ENCODE results near the gene PCNP. TPM values are rescaled to one million over a fixed set of nuclear protein-coding genes. Genes with fewer than 3 reads are reported as not detected.
A peak's percentile ranks its signal among the peaks of the same experiment; 100 is the strongest.

The PCNP gene, protein sequence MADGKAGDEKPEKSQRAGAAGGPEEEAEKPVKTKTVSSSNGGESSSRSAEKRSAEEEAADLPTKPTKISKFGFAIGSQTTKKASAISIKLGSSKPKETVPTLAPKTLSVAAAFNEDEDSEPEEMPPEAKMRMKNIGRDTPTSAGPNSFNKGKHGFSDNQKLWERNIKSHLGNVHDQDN
- total RNA-seq: 100 to 1,000 TPM; 126 to 152 (median 148) TPM
- polyA plus RNA-seq: 81.4 TPM
- long read RNA-seq, donor 1, transcript PCNP-207 (5 exons, 786 nt): minor isoform, 6 of 345 reads
- long read RNA-seq, donor 1, transcript PCNP-202 (5 exons, 2,165 nt): minor isoform, 105 of 345 reads
- long read RNA-seq, donor 1, transcript PCNP-204 (4 exons, 2,028 nt): minor isoform, 25 of 345 reads
- long read RNA-seq, donor 1, transcript PCNP-201 (5 exons, 2,342 nt): major isoform, 175 of 345 reads
- long read RNA-seq, donor 1, partial matches to known transcripts: 6 of 345 reads
- long read RNA-seq, donor 1, other reads (novel, unspliced or antisense): 25 of 345 reads
- long read RNA-seq, donor 2, transcript PCNP-202 (5 exons, 2,165 nt): minor isoform, 19 of 106 reads
- long read RNA-seq, donor 2, transcript PCNP-204 (4 exons, 2,028 nt): minor isoform, 16 of 106 reads
- long read RNA-seq, donor 2, transcript PCNP-201 (5 exons, 2,342 nt): major isoform, 58 of 106 reads
- long read RNA-seq, donor 2, partial matches to known transcripts: 0 of 106 reads
- long read RNA-seq, donor 2, other reads (novel, unspliced or antisense): 11 of 106 reads
- long read RNA-seq, donor 3, transcript PCNP-204 (4 exons, 2,028 nt): minor isoform, 84 of 748 reads
- long read RNA-seq, donor 3, transcript PCNP-201 (5 exons, 2,342 nt): major isoform, 361 of 748 reads
- long read RNA-seq, donor 3, transcript PCNP-202 (5 exons, 2,165 nt): minor isoform, 194 of 748 reads
- long read RNA-seq, donor 3, transcript PCNP-207 (5 exons, 786 nt): minor isoform, 12 of 748 reads
- long read RNA-seq, donor 3, partial matches to known transcripts: 20 of 748 reads
- long read RNA-seq, donor 3, other reads (novel, unspliced or antisense): 67 of 748 reads
- long read RNA-seq, donor 4, transcript PCNP-207 (5 exons, 786 nt): minor isoform, 6 of 156 reads
- long read RNA-seq, donor 4, transcript PCNP-202 (5 exons, 2,165 nt): minor isoform, 39 of 156 reads
- long read RNA-seq, donor 4, transcript PCNP-201 (5 exons, 2,342 nt): major isoform, 74 of 156 reads
- long read RNA-seq, donor 4, transcript PCNP-204 (4 exons, 2,028 nt): minor isoform, 21 of 156 reads
- long read RNA-seq, donor 4, partial matches to known transcripts: 3 of 156 reads
- long read RNA-seq, donor 4, other reads (novel, unspliced or antisense): 12 of 156 reads

DNA sequence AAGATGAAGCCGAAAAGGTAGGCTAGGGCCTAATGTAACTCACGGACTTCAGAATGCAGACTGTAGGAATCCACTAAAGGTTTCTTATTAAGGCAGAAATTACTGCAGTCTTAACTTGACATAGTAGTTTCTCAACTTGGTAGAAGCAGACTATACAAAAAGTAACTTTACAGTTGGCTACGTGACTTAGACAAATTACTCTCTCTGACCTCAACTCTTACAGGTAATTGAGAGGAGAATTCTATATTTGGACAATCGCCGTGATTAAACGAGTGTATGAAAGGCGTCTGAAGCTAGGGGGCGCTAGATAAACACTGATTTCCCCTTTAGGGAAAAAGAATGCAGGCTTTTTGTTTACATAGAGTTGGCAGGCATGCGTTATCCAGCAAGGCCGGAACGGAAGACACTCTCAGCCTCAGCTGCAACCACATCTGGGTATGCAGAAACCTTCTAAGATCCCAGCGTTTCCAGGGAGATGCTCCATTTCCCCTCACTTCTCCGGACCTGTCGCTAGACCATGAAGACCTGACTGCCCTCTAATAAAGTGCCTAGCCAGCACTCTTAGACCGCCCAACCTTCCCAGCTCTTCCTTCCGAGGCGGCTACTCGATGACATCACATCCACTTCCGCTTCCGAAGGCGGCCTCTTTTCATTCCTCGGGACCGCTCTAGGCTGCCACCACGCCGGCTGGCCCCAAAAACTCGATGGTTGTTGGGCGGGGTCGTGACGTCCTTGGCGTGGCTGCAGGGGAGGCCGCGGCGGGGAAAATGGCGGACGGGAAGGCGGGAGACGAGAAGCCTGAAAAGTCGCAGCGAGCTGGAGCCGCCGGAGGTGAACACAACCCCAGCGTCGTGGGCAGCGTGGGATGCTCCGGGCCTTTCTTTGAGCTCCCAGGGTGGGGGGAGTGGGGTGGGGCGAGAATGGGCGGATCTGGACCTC is at the start of gene PCNP:
TSS of gene PCNP (plus strand) at position 732 of the 939 bp plus-strand sequence. CDS start at position 768, 36 bp downstream.
- WGBS: 2% methylated on average over 47 of the region's 47 CpGs
- H3K4me3 ChIP-seq (ENCODE audit: low read length): peak within 1 kb of the TSS; percentile 89
- no peaks in the 10 kb centered on the region for H3K9me3 ChIP-seq (ENCODE audit: control insufficient read depth, low read length)
- peak within 1 kb of the TSS; percentile 100 for H3K27ac ChIP-seq (ENCODE audit: low read length)
- H3K27me3 ChIP-seq (ENCODE audit: control insufficient read depth, insufficient read depth): no peaks in the 10 kb centered on the region
- DNase-seq (peak; percentile 99), ATAC-seq (peak; percentile 97 to 98)
- no peaks in the 10 kb centered on the region for H3K4me1 ChIP-seq (ENCODE audit: control insufficient read depth, insufficient read depth, low read length)
- intact Hi-C loops (cut with DNase I): loop anchor here in 2 of 4 donors (10.0 kb wide), 1 partner anchor 101 kb away; the partner anchor contains the start of gene ZBTB11 (in 2 of the 2)

DNA sequence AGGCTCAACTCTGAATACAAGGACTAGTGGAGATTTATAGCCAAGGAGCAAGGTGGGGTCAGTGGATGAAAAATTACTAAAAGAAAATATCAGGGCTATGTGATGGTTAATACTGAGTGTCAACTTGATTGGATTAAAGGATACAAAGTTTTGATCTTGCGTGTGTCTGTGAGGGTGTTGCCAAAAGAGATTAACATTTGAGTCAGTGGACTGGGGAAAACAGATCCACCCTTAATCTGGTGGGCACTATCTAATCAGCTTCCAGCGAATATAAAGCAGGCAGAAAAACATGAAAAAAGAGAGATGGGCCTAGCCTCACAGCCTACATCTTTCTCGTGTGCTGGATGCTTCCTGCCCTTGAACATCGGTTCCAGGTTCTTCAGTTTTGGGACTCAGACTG is 46.5 kb upstream of the PCNP start:
- Histone ChIP-seq H3K4me3 (ENCODE audit: low read length) (no peak overlapping the region), H3K27ac (ENCODE audit: low read length) (no peak overlapping the region), H3K27me3 (ENCODE audit: control insufficient read depth, insufficient read depth) (no peaks in the 10 kb centered on the region), H3K4me1 (ENCODE audit: control insufficient read depth, insufficient read depth, low read length) (no peaks in the 10 kb centered on the region), H3K9me3 (ENCODE audit: control insufficient read depth, low read length) (peaks cover 2% of the 10 kb centered on the region)
- intact Hi-C loops (cut with DNase I): no loop called here
- WGBS: 57% methylated on average over 4 of the region's 4 CpGs
- DNase-seq (no peak), ATAC-seq (no peak)

DNA sequence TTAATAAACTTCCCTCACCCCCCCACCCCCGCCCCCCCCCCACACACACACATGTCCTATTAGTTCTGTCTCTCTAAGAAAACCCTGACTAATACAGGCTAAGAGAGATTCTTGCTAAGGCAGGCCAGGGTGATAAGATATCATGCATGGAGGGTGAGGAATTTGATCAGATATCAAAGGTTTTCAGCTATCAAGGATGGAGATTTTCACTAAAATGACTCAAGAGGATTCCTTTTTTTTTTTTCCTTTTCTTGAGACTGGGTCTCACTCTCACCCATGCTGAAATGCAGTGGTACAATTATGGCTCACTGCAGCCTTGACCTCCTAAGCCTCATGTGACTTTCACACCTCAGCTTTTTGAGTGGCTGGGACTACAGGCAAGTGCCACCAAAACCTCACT is 46.1 kb upstream of the PCNP start:
- ATAC-seq (no peak), DNase-seq (no peak)
- peaks cover 2% of the 10 kb centered on the region for H3K9me3 ChIP-seq (ENCODE audit: control insufficient read depth, low read length)
- 23% methylated on average over 1 of the region's 1 CpG for WGBS
- H3K27me3 ChIP-seq (ENCODE audit: control insufficient read depth, insufficient read depth): no peaks in the 10 kb centered on the region
- H3K4me3 ChIP-seq (ENCODE audit: low read length): no peak overlapping the region
- intact Hi-C loops (cut with DNase I): no loop called here
- no peaks in the 10 kb centered on the region for H3K4me1 ChIP-seq (ENCODE audit: control insufficient read depth, insufficient read depth, low read length)
- H3K27ac ChIP-seq (ENCODE audit: low read length): no peak overlapping the region

DNA sequence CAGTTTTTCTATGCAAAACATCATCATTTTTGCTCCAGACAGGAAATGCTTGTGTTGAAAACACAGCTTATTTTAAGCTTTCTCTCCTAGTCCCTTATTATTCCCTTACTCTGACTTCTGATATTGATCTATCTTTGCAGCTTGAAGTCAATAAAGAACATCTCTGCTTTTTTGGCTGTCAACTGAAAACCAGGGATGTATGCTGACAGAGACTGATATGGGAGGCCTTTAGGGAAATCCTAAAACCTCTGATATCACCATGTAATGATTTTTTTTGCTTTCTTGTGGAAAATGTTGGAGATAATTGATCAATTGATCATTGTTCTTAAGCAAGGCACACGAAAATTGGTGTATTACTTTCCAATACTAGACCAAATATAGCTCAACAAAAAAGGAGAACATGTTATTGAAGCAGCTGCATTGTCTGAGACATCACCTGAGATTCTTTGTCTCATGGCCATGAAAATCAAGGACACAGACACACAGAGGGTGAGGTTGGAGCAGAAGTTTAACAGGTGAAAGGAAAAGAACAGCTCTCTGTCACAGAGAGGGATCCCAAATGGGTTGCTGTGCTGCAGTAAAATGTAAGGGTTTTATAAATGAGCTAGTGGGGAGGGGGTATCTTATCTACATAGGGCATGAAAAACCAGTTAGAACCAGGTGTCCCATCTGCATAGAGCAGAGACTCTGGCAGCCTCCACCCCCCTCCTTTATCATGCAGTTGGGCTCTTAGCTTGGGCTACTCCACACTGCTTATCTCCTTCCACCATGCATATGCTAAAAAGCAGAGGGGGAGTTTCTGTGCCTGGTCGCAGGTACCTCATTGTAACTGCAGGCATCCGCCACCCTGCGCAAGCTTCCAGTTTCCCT is 43.9 kb upstream of the PCNP start:
- ATAC-seq (no peak), DNase-seq (no peak)
- WGBS: 78% methylated on average over 4 of the region's 4 CpGs
- Histone ChIP-seq H3K4me3 (ENCODE audit: low read length) (no peak overlapping the region), H3K4me1 (ENCODE audit: control insufficient read depth, insufficient read depth, low read length) (no peaks in the 10 kb centered on the region), H3K27ac (ENCODE audit: low read length) (no peak overlapping the region), H3K27me3 (ENCODE audit: control insufficient read depth, insufficient read depth) (no peaks in the 10 kb centered on the region), H3K9me3 (ENCODE audit: control insufficient read depth, low read length) (peaks cover 2% of the 10 kb centered on the region)
- intact Hi-C loops (cut with DNase I): no loop called here

DNA sequence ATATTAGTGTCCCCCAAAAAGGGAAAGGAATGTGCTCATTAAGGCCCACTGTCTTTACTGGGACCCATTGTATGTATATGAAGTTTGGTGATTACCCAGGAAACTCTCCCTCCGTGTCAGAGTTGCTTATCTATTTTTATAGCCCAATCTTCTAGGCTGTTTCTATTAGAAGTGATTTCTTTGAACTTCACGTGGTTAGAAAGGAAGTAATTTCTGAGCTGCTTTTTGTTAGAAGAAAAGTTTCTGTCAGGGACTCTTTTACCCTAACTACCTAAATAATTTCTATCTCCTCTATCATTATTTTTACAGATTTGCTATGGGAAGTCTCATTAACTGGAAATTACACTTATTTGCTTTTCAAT is 43.3 kb upstream of the PCNP start:
- ATAC-seq (no peak), DNase-seq (no peak)
- H3K9me3 ChIP-seq (ENCODE audit: control insufficient read depth, low read length): peaks cover 2% of the 10 kb centered on the region
- no peaks in the 10 kb centered on the region for H3K4me1 ChIP-seq (ENCODE audit: control insufficient read depth, insufficient read depth, low read length)
- H3K4me3 ChIP-seq (ENCODE audit: low read length): no peak overlapping the region
- WGBS: 50% methylated on average over 2 of the region's 2 CpGs
- H3K27ac ChIP-seq (ENCODE audit: low read length): no peak overlapping the region
- no peaks in the 10 kb centered on the region for H3K27me3 ChIP-seq (ENCODE audit: control insufficient read depth, insufficient read depth)
- intact Hi-C loops (cut with DNase I): no loop called here

DNA sequence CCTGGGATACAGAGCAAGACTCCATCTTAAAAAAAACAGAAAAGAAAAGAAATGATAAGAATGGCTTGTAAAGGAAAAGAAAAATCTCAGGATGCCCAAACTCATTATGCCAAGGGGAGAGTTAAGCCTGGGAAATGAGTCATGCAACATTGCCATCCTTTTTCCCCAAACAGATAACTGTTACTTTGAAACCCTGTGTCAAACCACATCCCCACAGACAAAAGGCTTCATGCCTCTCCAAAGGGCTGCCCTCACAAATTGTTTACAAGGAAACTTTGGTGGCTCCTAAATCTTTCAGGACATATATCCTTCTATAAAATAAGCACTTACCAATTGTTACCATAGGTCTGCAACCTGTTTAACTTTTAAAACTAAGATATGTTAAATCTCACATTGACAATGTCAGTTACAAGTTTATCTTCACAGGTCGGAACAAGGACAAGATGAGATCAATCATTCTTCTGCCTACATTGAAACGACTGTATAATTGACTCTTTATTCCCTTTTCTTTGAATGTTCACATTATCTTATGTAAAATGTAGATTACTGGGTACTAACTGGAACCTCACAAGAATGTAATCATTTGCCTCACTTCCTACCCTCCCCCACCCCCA is 42.4 kb upstream of the PCNP start:
- H3K9me3 ChIP-seq (ENCODE audit: control insufficient read depth, low read length): peaks cover 2% of the 10 kb centered on the region
- ATAC-seq: no peak

DNA sequence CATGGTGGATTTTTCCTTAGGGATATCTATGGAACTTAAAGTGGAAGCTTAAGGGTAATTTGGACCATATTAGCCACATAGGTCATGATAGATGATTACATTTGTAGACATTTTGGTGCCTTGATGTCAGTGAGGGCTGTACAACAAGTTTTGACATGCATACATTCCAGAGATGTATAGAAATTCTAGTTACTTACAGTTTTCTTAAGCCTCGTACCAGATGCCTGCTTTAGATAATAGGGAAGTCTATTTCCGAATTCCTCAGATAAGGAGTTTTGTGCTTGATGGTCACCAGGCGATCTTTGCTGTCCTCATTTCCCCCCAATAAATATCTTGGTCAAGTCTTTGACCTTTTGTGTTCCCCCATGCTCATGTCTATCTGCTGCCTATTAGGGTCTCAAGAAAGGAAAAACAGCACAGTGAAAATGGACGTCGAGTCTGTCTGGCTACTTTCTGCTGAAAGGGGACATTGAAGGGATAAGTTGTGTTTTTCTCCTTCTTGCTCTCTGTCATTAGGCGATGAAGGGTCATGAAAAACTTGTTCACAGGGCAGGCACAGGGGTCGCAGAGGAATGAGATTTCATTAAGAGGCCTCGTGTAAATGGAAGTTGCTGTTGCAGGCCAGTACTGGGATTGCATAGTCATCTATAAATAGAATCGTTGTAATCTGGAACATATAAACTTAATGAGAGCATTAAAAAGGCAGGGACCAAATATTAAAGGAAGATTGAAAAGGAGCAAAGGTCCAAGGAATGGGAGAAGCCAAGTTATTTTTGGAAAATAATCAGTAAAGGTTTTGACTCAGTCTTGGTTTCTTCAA is 41.0 kb upstream of the PCNP start:
- H3K27me3 ChIP-seq (ENCODE audit: control insufficient read depth, insufficient read depth): no peaks in the 10 kb centered on the region
- 36% methylated on average over 9 of the region's 9 CpGs for WGBS
- peaks cover 2% of the 10 kb centered on the region for H3K9me3 ChIP-seq (ENCODE audit: control insufficient read depth, low read length)
- H3K4me3 ChIP-seq (ENCODE audit: low read length): no peak overlapping the region
- ATAC-seq (no peak), DNase-seq (no peak)
- no peaks in the 10 kb centered on the region for H3K4me1 ChIP-seq (ENCODE audit: control insufficient read depth, insufficient read depth, low read length)
- H3K27ac ChIP-seq (ENCODE audit: low read length): no peak overlapping the region
- intact Hi-C loops (cut with DNase I): no loop called here

More for the DNA sequence above, 42.4 kb upstream of the PCNP start:
- intact Hi-C loops (cut with DNase I): no loop called here
- Histone ChIP-seq H3K27ac (ENCODE audit: low read length) (no peak overlapping the region), H3K4me1 (ENCODE audit: control insufficient read depth, insufficient read depth, low read length) (no peaks in the 10 kb centered on the region), H3K27me3 (ENCODE audit: control insufficient read depth, insufficient read depth) (no peaks in the 10 kb centered on the region), H3K4me3 (ENCODE audit: low read length) (no peak overlapping the region)
- DNase-seq: no peak
- whole genome bisulfite sequencing: 37% methylated on average over 2 of the region's 2 CpGs

DNA sequence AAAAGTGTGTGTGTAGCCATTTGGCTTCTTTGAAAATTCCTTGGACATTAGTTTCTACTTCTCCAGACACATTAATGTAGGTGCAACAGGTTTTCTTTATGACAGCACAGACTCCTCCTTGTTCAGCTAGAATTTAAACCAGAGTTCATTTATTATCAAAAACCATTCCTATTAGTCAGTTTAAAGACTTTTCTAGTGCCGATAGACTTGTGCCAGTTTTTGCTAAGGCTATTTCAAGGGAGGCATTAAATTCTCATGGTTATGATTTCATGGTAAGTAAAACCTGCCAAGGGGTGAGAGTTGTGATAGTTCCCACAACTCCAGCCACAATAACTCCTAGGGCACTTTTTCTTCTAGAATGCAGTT is 40.4 kb upstream of the PCNP start:
- H3K4me1 ChIP-seq (ENCODE audit: control insufficient read depth, insufficient read depth, low read length): no peaks in the 10 kb centered on the region
- 62% methylated on average over 1 of the region's 1 CpG for WGBS
- H3K4me3 ChIP-seq (ENCODE audit: low read length): no peak overlapping the region
- ATAC-seq (no peak), DNase-seq (no peak)
- no peak overlapping the region for H3K27ac ChIP-seq (ENCODE audit: low read length)
- no peaks in the 10 kb centered on the region for H3K27me3 ChIP-seq (ENCODE audit: control insufficient read depth, insufficient read depth)
- H3K9me3 ChIP-seq (ENCODE audit: control insufficient read depth, low read length): peaks cover 2% of the 10 kb centered on the region
- intact Hi-C loops (cut with DNase I): no loop called here
